ENCODE data around the gene ADA. TPM values are rescaled to one million over a fixed set of nuclear protein-coding genes. Genes with fewer than 3 reads are reported as not detected.

ADA gene
- total and polyA plus RNA-seq, 3 donors from 2014 or later = 8.2 to 11.2 (median 10.0) TPM

DNA sequence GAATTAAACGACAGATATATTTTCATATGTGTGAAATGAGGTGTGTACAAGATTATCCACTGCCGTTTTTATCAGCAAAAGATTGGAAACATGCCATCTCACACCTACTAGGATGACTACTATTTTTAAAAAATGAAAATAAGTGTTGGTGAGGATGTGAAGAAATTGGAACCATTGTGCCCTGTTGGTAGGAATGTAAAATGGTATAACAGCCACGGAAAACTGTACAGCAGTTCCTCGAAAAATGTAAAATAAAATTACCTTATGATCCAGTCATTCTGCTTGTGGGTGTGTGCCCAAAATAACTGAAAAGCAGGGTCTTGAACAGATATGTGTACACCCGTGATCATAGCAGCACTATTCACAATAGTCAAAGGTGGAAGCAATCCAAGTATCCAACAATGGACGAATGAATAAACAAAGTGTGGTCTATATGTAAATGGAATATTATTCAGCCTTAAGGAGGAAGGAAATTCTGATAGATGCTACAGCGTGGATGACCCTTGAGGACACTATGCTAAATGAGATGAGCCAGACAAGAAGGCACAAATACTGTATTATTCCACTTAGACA, 36.6 kb upstream of the ADA start:
- intact Hi-C loops (cut with DNase I; ENCODE audit: low total_unique reads) = no loop called here
- no peak for TF ChIP-seq POLR2A (IDR thresholded peaks at IDR 0.05)
- TF ChIP-seq, protein P1, sequence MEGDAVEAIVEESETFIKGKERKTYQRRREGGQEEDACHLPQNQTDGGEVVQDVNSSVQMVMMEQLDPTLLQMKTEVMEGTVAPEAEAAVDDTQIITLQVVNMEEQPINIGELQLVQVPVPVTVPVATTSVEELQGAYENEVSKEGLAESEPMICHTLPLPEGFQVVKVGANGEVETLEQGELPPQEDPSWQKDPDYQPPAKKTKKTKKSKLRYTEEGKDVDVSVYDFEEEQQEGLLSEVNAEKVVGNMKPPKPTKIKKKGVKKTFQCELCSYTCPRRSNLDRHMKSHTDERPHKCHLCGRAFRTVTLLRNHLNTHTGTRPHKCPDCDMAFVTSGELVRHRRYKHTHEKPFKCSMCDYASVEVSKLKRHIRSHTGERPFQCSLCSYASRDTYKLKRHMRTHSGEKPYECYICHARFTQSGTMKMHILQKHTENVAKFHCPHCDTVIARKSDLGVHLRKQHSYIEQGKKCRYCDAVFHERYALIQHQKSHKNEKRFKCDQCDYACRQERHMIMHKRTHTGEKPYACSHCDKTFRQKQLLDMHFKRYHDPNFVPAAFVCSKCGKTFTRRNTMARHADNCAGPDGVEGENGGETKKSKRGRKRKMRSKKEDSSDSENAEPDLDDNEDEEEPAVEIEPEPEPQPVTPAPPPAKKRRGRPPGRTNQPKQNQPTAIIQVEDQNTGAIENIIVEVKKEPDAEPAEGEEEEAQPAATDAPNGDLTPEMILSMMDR (IDR thresholded peaks at IDR 0.05) = peak in 1 of 3 experiments; percentile 16
- Histone ChIP-seq H3K4me3 (no peak overlapping the region), H3K27ac (no peak overlapping the region), H3K4me1 (peaks cover 30% of the 10 kb centered on the region), H3K9me3 (no peaks in the 10 kb centered on the region), H3K36me3 (ENCODE audit: low read depth, missing control alignments) (no peaks in the 10 kb centered on the region), H3K27me3 (no peaks in the 10 kb centered on the region)
- 71 to 80% methylated on average over 7 of the region's 7 CpGs for WGBS, 2 donors
- DNase-seq = no peak

DNA sequence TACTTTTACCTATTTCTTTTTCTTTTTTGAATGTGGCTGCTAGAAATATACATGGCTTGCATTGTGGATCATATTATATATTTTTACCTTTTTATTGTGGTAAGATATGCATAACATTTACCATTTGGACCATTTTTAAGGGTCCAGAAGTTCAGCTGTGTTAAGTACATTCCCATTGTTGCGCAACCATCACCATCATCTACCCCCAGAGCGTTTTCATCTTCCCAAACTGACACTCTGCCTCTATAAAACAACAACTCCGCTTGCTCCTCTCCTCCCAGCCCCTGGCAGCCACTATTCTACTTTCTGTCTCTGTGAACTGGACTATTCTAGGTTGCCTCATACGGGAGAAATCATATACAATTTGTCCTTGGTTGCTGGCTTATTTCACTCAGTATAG, 35.4 kb upstream of the ADA start:
- Histone ChIP-seq H3K9me3 (no peaks in the 10 kb centered on the region), H3K4me1 (peaks cover 22% of the 10 kb centered on the region), H3K36me3 (ENCODE audit: low read depth, missing control alignments) (no peaks in the 10 kb centered on the region), H3K27me3 (no peaks in the 10 kb centered on the region), H3K4me3 (no peak overlapping the region), H3K27ac (no peak overlapping the region)
- no peak for TF ChIP-seq POLR2A (IDR thresholded peaks at IDR 0.05)
- TF ChIP-seq, protein P1 (IDR thresholded peaks at IDR 0.05) = no peak
- 88 to 96% methylated on average over 4 of the region's 4 CpGs for WGBS, 2 donors
- no peak for DNase-seq
- intact Hi-C loops (cut with DNase I; ENCODE audit: low total_unique reads) = no loop called here

DNA sequence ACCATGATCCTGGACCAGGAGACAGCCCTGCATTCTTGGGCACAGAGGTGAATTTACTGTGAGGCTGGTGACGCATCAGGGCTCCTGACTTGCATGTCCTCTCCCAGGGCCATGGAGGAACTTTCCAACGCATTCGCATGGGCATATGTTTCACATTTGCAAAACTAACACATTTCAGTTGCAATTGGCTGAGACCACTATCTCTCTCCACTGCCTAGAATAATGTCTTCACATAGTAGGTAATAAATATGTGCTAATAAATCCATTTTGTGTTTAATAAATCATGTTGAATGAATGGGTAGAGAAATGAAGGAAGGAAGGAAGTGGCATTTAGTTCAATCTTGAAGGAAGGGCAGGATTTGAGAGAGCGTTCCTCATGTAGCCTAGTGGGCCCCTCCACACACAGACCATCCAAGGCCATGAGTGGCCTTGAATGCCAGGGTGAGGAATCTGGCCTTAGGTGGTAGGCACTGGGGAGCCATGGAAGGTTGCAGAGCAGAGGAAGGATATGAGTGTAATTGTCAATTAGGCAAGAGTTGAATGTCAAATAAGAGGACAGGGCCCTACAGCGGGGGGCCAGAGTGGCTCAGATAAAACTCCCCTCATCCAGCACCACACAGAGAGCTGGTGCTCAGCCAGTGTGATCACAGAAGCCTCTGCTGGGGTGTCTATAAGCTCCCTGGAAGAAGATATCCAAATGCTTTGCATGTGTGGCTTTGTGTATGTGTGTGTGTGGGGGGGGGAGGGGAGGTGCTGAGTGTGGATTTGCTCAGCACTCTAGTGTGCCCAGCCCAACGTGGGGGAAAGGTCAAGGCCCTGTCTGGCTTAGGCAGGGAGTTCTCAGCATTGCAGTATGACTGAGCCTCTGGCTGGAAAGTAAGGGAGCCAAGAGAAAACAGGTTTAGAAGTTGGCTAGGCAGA, 32.8 kb upstream of the ADA start:
- peaks cover 10% of the 10 kb centered on the region for H3K4me1 ChIP-seq
- WGBS, 2 donors = 74 to 82% methylated on average over 6 of the region's 6 CpGs
- TF ChIP-seq, protein P1 (IDR thresholded peaks at IDR 0.05) = no peak
- TF ChIP-seq POLR2A (IDR thresholded peaks at IDR 0.05) = no peak
- H3K9me3 ChIP-seq = no peaks in the 10 kb centered on the region
- H3K27ac ChIP-seq = no peak overlapping the region
- H3K27me3 ChIP-seq = no peaks in the 10 kb centered on the region
- intact Hi-C loops (cut with DNase I; ENCODE audit: low total_unique reads) = loop anchor here (5.0 kb wide), 1 partner anchor 48 kb away; no protein-coding TSS in a partner anchor
- H3K36me3 ChIP-seq (ENCODE audit: low read depth, missing control alignments) = no peaks in the 10 kb centered on the region
- DNase-seq = no peak
- no peak overlapping the region for H3K4me3 ChIP-seq

DNA sequence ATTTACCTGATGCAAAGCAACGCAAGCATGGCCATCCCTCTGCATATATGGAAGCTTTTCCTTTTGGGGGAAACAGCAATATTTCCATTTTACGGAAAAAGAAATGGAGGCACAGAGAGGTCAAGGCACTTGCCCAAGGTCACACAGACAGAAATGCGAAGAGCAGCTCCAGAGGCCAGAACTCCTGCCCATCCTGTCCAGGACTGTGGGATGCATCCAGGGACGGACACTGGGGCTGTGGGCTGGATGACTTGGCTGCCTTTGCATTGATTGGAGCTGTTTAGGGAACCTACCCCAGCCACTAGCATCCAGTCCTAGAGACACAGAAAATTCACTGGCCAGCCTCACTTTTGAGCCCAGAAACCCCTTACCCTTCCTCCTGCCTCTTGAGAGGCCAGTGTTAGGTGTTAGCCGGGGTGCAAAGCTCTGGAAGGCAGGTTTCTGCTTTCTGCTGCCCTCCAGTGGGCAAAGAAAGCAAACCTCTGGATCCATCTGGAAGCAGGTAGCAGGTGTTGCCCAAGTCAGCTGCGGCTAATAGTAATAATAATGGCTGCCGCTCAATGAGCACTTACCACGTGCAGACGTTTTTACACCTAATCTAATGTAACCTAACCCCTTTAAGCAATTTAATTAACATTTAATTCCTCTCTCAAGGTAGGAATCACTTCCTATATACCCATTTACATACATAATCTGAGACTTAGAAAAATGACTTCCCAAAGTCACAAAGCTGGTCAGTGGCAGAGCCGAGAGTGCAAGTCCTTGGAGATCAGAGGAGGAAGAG, 32.0 kb upstream of the ADA start:
- DNase-seq = peak; percentile 67
- H3K27me3 ChIP-seq = no peaks in the 10 kb centered on the region
- peaks cover 10% of the 10 kb centered on the region for H3K4me1 ChIP-seq
- H3K4me3 ChIP-seq = no peak overlapping the region
- 50 to 75% methylated on average over 10 of the region's 10 CpGs for WGBS, 2 donors
- intact Hi-C loops (cut with DNase I; ENCODE audit: low total_unique reads) = loop anchor here (5.0 kb wide), 1 partner anchor 49 kb away; no protein-coding TSS in a partner anchor
- no peaks in the 10 kb centered on the region for H3K36me3 ChIP-seq (ENCODE audit: low read depth, missing control alignments)
- TF ChIP-seq, protein P1 (IDR thresholded peaks at IDR 0.05) = peak; percentile 23 to 60 (median 34)
- no peak for TF ChIP-seq POLR2A (IDR thresholded peaks at IDR 0.05)
- H3K9me3 ChIP-seq = no peaks in the 10 kb centered on the region
- no peak overlapping the region for H3K27ac ChIP-seq

Measured in testis (tissue), 3 donors.